ENCODE results near the gene ARFGEF3. TPM values are rescaled to one million over a fixed set of nuclear protein-coding genes. Genes with fewer than 3 reads are reported as not detected.

ARFGEF3 gene
- total and polyA plus RNA-seq, 4 donors, result 0.06 to 0.33 (median 0.16) TPM

DNA sequence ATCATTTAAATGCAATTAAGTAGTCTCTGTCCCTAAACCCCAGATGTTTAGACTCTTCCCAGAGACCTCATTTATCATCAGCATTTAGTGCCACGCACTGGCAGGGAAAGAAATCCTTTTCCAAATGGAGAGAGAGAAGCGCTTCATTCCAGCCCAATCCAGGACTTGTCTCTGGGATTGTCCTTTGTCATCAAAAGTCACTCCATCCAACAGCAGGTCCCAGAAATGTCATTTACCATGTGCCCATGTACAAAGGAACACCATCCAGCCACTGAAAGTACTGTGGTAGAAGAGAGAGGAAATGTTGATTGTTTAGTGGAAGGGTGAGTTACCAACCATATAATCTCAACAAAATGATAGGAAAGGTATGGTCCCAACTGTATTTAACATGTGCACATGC, 149.1 kb downstream of the ARFGEF3 start:
- Histone ChIP-seq H3K4me1 (ENCODE audit: control insufficient read depth in 4 of 4, insufficient read depth in 4 of 4, low read length in 3 of 4) (peaks cover 0 to 2% (median under 1%) of the 10 kb centered on the region in 4 donors), H3K36me3 (ENCODE audit: control insufficient read depth in 4 of 4, insufficient read depth in 3 of 4, low read depth in 1 of 4, low read length in 3 of 4) (no peaks in the 10 kb centered on the region), H3K4me3 (ENCODE audit: low read depth in 1 of 3, low read length in 3 of 3) (no peak overlapping the region), H3K27me3 (ENCODE audit: control insufficient read depth in 4 of 4, insufficient read depth in 4 of 4, low read length in 3 of 4) (no peaks in the 10 kb centered on the region), H3K9me3 (ENCODE audit: control insufficient read depth in 4 of 4, low read length in 3 of 4) (no peaks in the 10 kb centered on the region), H3K27ac (ENCODE audit: low read depth in 1 of 2, low read length in 2 of 2) (no peak overlapping the region), H3K9ac (ENCODE audit: low read depth in 1 of 2, low read length in 2 of 2) (no peak overlapping the region)
- no peak for DNase-seq (ENCODE audit: low spot score)
- 68% methylated on average over 2 of the region's 2 CpGs for WGBS
- TF ChIP-seq SP1 (IDR thresholded peaks at IDR 0.05) (no peak), RAD21 (IDR thresholded peaks at IDR 0.05) (no peak), YY1 (IDR thresholded peaks at IDR 0.05) (no peak), JUND (IDR thresholded peaks at IDR 0.05) (no peak), TAF1 (conservative IDR thresholded peaks at IDR 0.05) (no peak), FOXA1 (IDR thresholded peaks at IDR 0.05) (no peak), HNF4G (IDR thresholded peaks at IDR 0.05) (no peak), FOXA2 (IDR thresholded peaks at IDR 0.05) (no peak), EGR1 (IDR thresholded peaks at IDR 0.05; ENCODE audit: low read depth in 2 of 2) (no peak), NR2F2 (IDR thresholded peaks at IDR 0.05) (no peak), RXRA (IDR thresholded peaks at IDR 0.05) (no peak)
- TF ChIP-seq, protein P1, sequence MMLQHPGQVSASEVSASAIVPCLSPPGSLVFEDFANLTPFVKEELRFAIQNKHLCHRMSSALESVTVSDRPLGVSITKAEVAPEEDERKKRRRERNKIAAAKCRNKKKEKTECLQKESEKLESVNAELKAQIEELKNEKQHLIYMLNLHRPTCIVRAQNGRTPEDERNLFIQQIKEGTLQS (IDR thresholded peaks at IDR 0.05), result no peak
- TF ChIP-seq, protein P2, sequence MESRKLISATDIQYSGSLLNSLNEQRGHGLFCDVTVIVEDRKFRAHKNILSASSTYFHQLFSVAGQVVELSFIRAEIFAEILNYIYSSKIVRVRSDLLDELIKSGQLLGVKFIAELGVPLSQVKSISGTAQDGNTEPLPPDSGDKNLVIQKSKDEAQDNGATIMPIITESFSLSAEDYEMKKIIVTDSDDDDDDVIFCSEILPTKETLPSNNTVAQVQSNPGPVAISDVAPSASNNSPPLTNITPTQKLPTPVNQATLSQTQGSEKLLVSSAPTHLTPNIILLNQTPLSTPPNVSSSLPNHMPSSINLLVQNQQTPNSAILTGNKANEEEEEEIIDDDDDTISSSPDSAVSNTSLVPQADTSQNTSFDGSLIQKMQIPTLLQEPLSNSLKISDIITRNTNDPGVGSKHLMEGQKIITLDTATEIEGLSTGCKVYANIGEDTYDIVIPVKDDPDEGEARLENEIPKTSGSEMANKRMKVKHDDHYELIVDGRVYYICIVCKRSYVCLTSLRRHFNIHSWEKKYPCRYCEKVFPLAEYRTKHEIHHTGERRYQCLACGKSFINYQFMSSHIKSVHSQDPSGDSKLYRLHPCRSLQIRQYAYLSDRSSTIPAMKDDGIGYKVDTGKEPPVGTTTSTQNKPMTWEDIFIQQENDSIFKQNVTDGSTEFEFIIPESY (IDR thresholded peaks at IDR 0.05), result no peak
- TF ChIP-seq, protein P3, sequence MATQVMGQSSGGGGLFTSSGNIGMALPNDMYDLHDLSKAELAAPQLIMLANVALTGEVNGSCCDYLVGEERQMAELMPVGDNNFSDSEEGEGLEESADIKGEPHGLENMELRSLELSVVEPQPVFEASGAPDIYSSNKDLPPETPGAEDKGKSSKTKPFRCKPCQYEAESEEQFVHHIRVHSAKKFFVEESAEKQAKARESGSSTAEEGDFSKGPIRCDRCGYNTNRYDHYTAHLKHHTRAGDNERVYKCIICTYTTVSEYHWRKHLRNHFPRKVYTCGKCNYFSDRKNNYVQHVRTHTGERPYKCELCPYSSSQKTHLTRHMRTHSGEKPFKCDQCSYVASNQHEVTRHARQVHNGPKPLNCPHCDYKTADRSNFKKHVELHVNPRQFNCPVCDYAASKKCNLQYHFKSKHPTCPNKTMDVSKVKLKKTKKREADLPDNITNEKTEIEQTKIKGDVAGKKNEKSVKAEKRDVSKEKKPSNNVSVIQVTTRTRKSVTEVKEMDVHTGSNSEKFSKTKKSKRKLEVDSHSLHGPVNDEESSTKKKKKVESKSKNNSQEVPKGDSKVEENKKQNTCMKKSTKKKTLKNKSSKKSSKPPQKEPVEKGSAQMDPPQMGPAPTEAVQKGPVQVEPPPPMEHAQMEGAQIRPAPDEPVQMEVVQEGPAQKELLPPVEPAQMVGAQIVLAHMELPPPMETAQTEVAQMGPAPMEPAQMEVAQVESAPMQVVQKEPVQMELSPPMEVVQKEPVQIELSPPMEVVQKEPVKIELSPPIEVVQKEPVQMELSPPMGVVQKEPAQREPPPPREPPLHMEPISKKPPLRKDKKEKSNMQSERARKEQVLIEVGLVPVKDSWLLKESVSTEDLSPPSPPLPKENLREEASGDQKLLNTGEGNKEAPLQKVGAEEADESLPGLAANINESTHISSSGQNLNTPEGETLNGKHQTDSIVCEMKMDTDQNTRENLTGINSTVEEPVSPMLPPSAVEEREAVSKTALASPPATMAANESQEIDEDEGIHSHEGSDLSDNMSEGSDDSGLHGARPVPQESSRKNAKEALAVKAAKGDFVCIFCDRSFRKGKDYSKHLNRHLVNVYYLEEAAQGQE (IDR thresholded peaks at IDR 0.05), result no peak
- TF ChIP-seq, protein P4, sequence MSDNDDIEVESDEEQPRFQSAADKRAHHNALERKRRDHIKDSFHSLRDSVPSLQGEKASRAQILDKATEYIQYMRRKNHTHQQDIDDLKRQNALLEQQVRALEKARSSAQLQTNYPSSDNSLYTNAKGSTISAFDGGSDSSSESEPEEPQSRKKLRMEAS (IDR thresholded peaks at IDR 0.05), result no peak

DNA sequence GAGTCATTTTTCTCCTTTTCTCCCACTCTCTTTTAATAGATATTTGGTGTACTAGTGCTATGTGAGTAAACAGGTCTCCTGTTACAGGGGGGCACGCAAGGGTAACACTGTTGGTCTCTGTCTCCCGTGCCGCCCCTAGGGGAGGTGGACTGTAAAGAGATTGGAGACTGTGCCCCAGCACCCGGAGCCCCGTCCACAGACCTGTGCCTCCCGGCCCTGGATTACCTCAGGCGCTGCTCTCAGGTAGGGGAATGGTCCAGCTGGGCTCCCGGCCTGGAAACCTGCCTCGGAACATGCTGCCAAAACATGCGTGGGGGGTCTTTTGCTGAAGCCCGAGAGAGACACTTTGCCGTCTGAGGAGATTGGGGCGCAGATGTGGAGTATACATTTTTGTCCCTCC, 149.5 kb downstream of the ARFGEF3 start:
- DNase-seq (ENCODE audit: low spot score), result no peak

More for the DNA sequence above, 149.5 kb downstream of the ARFGEF3 start:
- Histone ChIP-seq H3K4me3 (ENCODE audit: low read depth in 1 of 3, low read length in 3 of 3) (no peak overlapping the region), H3K9ac (ENCODE audit: low read depth in 1 of 2, low read length in 2 of 2) (no peak overlapping the region), H3K4me1 (ENCODE audit: control insufficient read depth in 4 of 4, insufficient read depth in 4 of 4, low read length in 3 of 4) (peaks cover 0 to 2% (median under 1%) of the 10 kb centered on the region in 4 donors), H3K27ac (ENCODE audit: low read depth in 1 of 2, low read length in 2 of 2) (no peak overlapping the region), H3K27me3 (ENCODE audit: control insufficient read depth in 4 of 4, insufficient read depth in 4 of 4, low read length in 3 of 4) (no peaks in the 10 kb centered on the region), H3K9me3 (ENCODE audit: control insufficient read depth in 4 of 4, low read length in 3 of 4) (no peaks in the 10 kb centered on the region), H3K36me3 (ENCODE audit: control insufficient read depth in 4 of 4, insufficient read depth in 3 of 4, low read depth in 1 of 4, low read length in 3 of 4) (no peaks in the 10 kb centered on the region)
- TF ChIP-seq, protein P3 (IDR thresholded peaks at IDR 0.05), result no peak
- TF ChIP-seq YY1 (IDR thresholded peaks at IDR 0.05) (no peak), FOXA1 (IDR thresholded peaks at IDR 0.05) (no peak), HNF4A (conservative IDR thresholded peaks at IDR 0.05) (no peak), SP1 (IDR thresholded peaks at IDR 0.05) (no peak), FOXA2 (IDR thresholded peaks at IDR 0.05) (no peak), RXRA (IDR thresholded peaks at IDR 0.05) (no peak), NR2F2 (IDR thresholded peaks at IDR 0.05) (no peak), GABPA (IDR thresholded peaks at IDR 0.05 in 1 of 2, conservative IDR thresholded peaks at IDR 0.05 in 1 of 2) (no peak), RAD21 (IDR thresholded peaks at IDR 0.05) (no peak), JUND (IDR thresholded peaks at IDR 0.05) (no peak), EGR1 (IDR thresholded peaks at IDR 0.05; ENCODE audit: low read depth in 2 of 2) (no peak), HNF4G (IDR thresholded peaks at IDR 0.05) (no peak)
- TF ChIP-seq, protein P2 (IDR thresholded peaks at IDR 0.05), result no peak
- TF ChIP-seq, protein P4 (IDR thresholded peaks at IDR 0.05), result no peak
- TF ChIP-seq, protein P1 (IDR thresholded peaks at IDR 0.05), result no peak
- 96% methylated on average over 13 of the region's 13 CpGs for WGBS
